Activated CD4-positive, alpha-beta memory T cell treated with anti-CD3 and anti-CD28 coated beads, Interleukin-2, amount 10 ng/mL, durations not matched to agents 7 days and 5 days (primary cell): ENCODE data around the gene DIS3L2. TPM values are rescaled to one million over a fixed set of nuclear protein-coding genes. Genes with fewer than 3 reads are reported as not detected.
"Not testable (repeated sequence)": the region's sequence is repeated elsewhere in the genome, so short reads cannot be mapped to it uniquely, and the experiment has no call there.

Experiments used
- CTCF ChIA-PET: fragments of 350-600 bp; sonication (Branson Sonifier 250); formaldehyde crosslinking; loops from one replicate; lab custom pipeline; 2021; ENCODE audit warnings: antibody characterized with exemption, inconsistent platforms; lab: Charles Lee
- POLR2A ChIA-PET: fragments of 350-600 bp; sonication (Branson Sonifier 250); formaldehyde crosslinking; loops from one replicate; lab custom pipeline; 2021; ENCODE audit warnings: antibody characterized with exemption; lab: Charles Lee
- DNase-seq: peaks from one replicate; pipeline ENCODE4 v3.0.0-alpha.2; 2020
- H3K27ac Mint-ChIP-seq: one replicate; pipeline ENCODE4 v1.8.0; 2021; ENCODE audit warnings: mild to moderate bottlenecking, mixed read lengths
- H3K27me3 Mint-ChIP-seq: one replicate; pipeline ENCODE4 v1.8.0; 2021; ENCODE audit warnings: mixed read lengths
- H3K36me3 Mint-ChIP-seq: one replicate; pipeline ENCODE4 v1.8.0; 2021; ENCODE audit warnings: low read depth, mixed read lengths
- H3K4me1 Mint-ChIP-seq: one replicate; pipeline ENCODE4 v1.8.0; 2021; ENCODE audit warnings: mixed read lengths
- H3K4me3 Mint-ChIP-seq: one replicate; pipeline ENCODE4 v1.8.0; 2021; ENCODE audit warnings: mild to moderate bottlenecking, mixed read lengths
- H3K9me3 Mint-ChIP-seq: one replicate; pipeline ENCODE4 v1.8.0; 2021; ENCODE audit warnings: mixed read lengths
- total RNA-seq, 2 experiments: library from RNA; stranded (reverse); gene quantifications; one replicate each; pipeline ENCODE4 v1.2.3, GENCODE V29; 2021

DIS3L2 gene
- total RNA-seq, 2 experiments from 2014 or later = 25.8 to 30.6 TPM

DNA sequence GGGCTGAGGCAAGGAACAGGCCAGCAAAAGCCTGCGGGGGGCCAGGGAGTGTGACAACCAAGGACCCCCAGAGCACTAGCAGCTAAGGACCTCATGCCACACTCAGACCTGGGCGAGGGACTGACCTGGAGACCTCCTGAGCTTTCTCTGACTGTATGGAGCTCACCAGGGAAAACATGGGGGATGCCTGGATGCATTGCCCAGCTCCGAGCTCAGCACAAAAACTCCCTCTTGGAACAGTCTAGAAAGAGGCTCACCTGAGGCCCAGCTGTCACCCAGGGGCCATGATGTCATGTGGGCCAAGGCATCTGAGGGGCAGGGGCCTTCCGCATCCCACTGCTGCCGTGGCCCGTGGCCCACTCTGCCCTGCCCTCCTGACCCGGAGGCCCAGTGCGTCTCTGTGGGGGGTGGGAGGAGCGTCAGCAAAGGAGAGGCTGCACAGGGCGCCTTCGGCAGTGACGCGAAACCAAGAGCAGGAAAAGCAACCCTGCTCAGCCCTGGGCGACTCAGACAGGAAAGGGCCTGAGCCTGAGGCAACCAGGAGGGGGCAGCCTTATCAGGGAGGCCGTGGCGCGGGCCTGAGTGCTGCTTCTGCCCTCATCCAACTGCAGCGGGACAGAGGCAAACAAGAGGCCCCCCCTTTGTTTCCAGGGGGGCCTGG is 359.8 kb downstream of the DIS3L2 start:
- H3K4me3 Mint-ChIP-seq = peak overlapping the region; percentile 32
- ChIA-PET CTCF (interaction anchor here (1.1 to 2.6 kb wide), 3 partner anchors 10 to 28 kb away, joined by 3 to 17 read pairs (median 5); no protein-coding TSS in a partner anchor), POLR2A (interaction anchor here (2.8 kb wide), 1 partner anchor 11 kb away, joined by 13 read pairs; no protein-coding TSS in a partner anchor)
- no peaks in the 10 kb centered on the region for H3K27me3 Mint-ChIP-seq
- no peaks in the 10 kb centered on the region for H3K9me3 Mint-ChIP-seq
- no peaks in the 10 kb centered on the region for H3K36me3 Mint-ChIP-seq
- H3K4me1 Mint-ChIP-seq = peaks cover 57% of the 10 kb centered on the region
- H3K27ac Mint-ChIP-seq = peak overlapping the region; percentile 44
- peak; percentile 71 for DNase-seq

DNA sequence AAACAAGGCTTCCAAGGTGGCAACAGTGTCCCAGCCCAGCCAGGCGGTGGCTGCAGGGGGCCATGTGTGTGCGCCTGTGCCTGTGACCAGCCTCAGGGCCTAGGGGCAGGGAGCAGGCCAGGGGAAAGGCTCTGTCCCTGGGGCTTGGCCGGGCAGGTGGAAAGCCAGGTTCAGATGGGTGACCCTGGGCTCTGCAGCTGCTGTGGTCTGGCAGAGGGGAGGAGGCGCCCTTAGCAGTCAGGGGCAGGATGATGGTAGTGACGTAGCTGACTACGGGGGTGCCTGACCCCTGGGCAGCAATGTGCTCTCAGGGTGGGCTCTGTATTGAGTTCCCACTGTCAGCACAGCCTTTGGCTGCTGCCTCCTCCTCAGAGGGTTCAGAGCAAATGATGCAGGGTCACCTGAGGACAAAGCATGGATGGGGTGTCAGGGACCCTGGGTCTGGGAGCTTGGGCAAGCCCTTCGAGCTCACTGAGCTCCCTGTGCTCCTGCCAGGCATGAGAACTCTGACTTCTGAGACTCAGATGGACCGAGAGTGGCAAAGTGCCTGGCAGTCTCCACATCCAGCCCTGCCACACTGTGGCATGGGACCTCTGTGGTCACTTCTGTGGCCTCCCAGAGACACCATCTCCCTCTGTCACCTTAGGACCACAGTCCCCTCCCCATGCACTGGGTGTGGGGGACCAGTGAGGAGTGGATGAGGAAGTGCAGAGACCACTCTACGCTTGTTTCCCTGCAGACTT is 360.5 kb downstream of the DIS3L2 start:
- H3K27ac Mint-ChIP-seq = peak overlapping the region; percentile 44
- no peak overlapping the region for H3K4me3 Mint-ChIP-seq
- H3K4me1 Mint-ChIP-seq = peaks cover 50% of the 10 kb centered on the region
- no peaks in the 10 kb centered on the region for H3K27me3 Mint-ChIP-seq
- no peaks in the 10 kb centered on the region for H3K36me3 Mint-ChIP-seq
- ChIA-PET CTCF (interaction anchor here (1.0 to 1.6 kb wide), 4 partner anchors 12 to 29 kb away, joined by 3 to 7 read pairs (median 4); no protein-coding TSS in a partner anchor), POLR2A (interaction anchor here (1.2 to 2.8 kb wide), 2 partner anchors 11 to 12 kb away, joined by 3 to 13 read pairs; no protein-coding TSS in a partner anchor)
- H3K9me3 Mint-ChIP-seq = no peaks in the 10 kb centered on the region
- DNase-seq = no peak

DNA sequence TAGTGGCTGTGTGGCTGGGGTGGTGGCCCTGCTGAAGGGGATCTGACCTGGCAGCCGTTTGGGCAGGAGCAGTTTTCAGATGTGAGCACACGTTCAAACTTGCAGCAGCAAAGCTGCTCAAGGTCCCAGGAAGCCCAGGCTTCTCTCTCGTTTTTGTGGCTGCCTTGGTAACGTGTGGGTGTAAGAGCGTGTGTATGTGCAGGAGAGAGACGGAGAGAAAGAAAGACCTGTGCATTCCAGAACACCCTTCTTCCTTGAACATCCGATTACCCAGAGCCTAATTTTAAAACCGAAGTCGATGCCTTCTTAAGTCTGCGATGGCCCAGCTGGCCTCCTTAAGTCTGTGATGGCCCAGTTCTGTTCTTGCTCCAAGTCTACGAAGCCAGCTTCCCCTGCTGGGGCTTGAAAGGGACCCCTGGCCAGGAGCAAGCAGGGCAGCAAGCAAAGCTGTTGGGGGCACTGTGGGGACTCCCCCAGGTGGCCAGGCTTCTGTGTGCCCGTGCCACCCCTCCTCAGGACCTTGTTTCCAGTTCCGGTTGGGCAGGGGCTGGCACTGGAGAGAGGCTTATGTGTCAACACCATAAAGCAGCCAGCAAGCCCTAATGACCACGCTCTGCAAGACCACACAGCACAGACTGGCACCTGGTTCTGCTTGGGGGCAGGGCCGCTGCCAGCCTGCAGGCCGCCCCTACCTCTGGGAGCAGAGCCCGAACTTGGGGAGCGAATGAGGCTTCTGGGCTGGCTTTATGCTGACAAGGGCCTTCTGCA is 361.2 kb downstream of the DIS3L2 start:
- peak overlapping the region; percentile 31 for H3K27ac Mint-ChIP-seq
- CTCF ChIA-PET = interaction anchor here (1.0 to 1.6 kb wide), 3 partner anchors 13 to 30 kb away, joined by 3 to 7 read pairs (median 3); no protein-coding TSS in a partner anchor
- DNase-seq = no peak
- POLR2A ChIA-PET = interaction anchor here (1.2 kb wide), 1 partner anchor 13 kb away, joined by 3 read pairs; no protein-coding TSS in a partner anchor
- H3K36me3 Mint-ChIP-seq = no peaks in the 10 kb centered on the region
- H3K27me3 Mint-ChIP-seq = no peaks in the 10 kb centered on the region
- peaks cover 47% of the 10 kb centered on the region for H3K4me1 Mint-ChIP-seq
- no peaks in the 10 kb centered on the region for H3K9me3 Mint-ChIP-seq
- no peak overlapping the region for H3K4me3 Mint-ChIP-seq

GRCh38 chr2:232323328-232323650 is 361.8 kb downstream of the DIS3L2 start:
- POLR2A ChIA-PET = interaction anchor here (1.2 kb wide), 1 partner anchor 13 kb away, joined by 3 read pairs; no protein-coding TSS in a partner anchor
- CTCF ChIA-PET = interaction anchor here (1.1 to 1.6 kb wide), 2 partner anchors 21 to 31 kb away, joined by 3 to 7 read pairs; no protein-coding TSS in a partner anchor
- Mint-ChIP-seq H3K4me1 (peaks cover 43% of the 10 kb centered on the region), H3K9me3 (no peaks in the 10 kb centered on the region), H3K27ac (no peak overlapping the region), H3K4me3 (no peak overlapping the region), H3K27me3 (no peaks in the 10 kb centered on the region), H3K36me3 (no peaks in the 10 kb centered on the region)
- DNase-seq = no peak

DNA sequence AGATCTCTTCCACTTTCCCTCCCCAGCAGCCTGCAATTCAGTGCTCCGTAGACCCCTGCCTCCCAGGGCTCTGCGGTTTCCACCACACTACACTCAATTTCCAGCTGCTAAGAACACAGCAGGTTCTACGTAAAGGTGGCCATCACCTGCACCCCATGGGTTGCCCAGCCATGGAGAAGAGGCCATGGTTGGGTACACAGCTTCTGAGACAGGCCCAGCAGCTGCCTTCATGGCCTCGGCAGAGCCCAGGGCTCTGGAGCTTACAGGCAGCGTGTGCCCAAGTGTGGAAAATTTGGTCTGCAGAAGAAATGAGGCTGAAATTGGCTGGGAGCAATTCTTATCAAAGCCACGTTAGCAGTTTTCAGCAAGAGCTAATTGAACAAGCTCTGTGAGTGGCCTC is 362.5 kb downstream of the DIS3L2 start:
- H3K9me3 Mint-ChIP-seq, H3K27ac Mint-ChIP-seq, H3K27me3 Mint-ChIP-seq, H3K4me3 Mint-ChIP-seq, POLR2A ChIA-PET, H3K36me3 Mint-ChIP-seq, DNase-seq: not testable (repeated sequence)
- CTCF ChIA-PET = interaction anchor here (0.7 to 4.6 kb wide), 5 partner anchors 8 to 417 kb away, joined by 3 to 29 read pairs (median 3); no protein-coding TSS in a partner anchor
- H3K4me1 Mint-ChIP-seq = peaks cover 36% of the 10 kb centered on the region

- no peaks in the 10 kb centered on the region for H3K9me3 Mint-ChIP-seq
- H3K4me3 Mint-ChIP-seq = no peak overlapping the region
- no peak overlapping the region for H3K27ac Mint-ChIP-seq
- ChIA-PET CTCF (interaction anchor here (0.7 to 4.6 kb wide), 9 partner anchors 9 to 418 kb away, joined by 3 to 29 read pairs (median 4); no protein-coding TSS in a partner anchor), POLR2A (no interaction called here)
- no peak for DNase-seq
- H3K36me3 Mint-ChIP-seq = no peaks in the 10 kb centered on the region
- peaks cover 28% of the 10 kb centered on the region for H3K4me1 Mint-ChIP-seq
- no peaks in the 10 kb centered on the region for H3K27me3 Mint-ChIP-seq
Observed at GRCh38 chr2:232324778-232325177, 363.3 kb downstream of the DIS3L2 start.

GRCh38 chr2:232325324-232326273 is 364.1 kb downstream of the DIS3L2 start:
- CTCF ChIA-PET = interaction anchor here (0.7 to 4.6 kb wide), 17 partner anchors 10 to 424 kb away, joined by 3 to 29 read pairs (median 4); no protein-coding TSS in a partner anchor
- no peak overlapping the region for H3K4me3 Mint-ChIP-seq
- peak; percentile 49 for DNase-seq
- H3K4me1 Mint-ChIP-seq = peaks cover 20% of the 10 kb centered on the region
- H3K9me3 Mint-ChIP-seq = no peaks in the 10 kb centered on the region
- H3K36me3 Mint-ChIP-seq = no peaks in the 10 kb centered on the region
- POLR2A ChIA-PET = no interaction called here
- H3K27ac Mint-ChIP-seq = no peak overlapping the region
- no peaks in the 10 kb centered on the region for H3K27me3 Mint-ChIP-seq

- H3K36me3 Mint-ChIP-seq, H3K27ac Mint-ChIP-seq, DNase-seq, H3K4me3 Mint-ChIP-seq, H3K27me3 Mint-ChIP-seq, POLR2A ChIA-PET, H3K9me3 Mint-ChIP-seq: not testable (repeated sequence)
- peaks cover 11% of the 10 kb centered on the region for H3K4me1 Mint-ChIP-seq
- CTCF ChIA-PET = interaction anchor here (0.7 to 4.6 kb wide), 17 partner anchors 11 to 425 kb away, joined by 3 to 29 read pairs (median 4); no protein-coding TSS in a partner anchor
Observed at GRCh38 chr2:232326274-232327104, 365.0 kb downstream of the DIS3L2 start.

DNA sequence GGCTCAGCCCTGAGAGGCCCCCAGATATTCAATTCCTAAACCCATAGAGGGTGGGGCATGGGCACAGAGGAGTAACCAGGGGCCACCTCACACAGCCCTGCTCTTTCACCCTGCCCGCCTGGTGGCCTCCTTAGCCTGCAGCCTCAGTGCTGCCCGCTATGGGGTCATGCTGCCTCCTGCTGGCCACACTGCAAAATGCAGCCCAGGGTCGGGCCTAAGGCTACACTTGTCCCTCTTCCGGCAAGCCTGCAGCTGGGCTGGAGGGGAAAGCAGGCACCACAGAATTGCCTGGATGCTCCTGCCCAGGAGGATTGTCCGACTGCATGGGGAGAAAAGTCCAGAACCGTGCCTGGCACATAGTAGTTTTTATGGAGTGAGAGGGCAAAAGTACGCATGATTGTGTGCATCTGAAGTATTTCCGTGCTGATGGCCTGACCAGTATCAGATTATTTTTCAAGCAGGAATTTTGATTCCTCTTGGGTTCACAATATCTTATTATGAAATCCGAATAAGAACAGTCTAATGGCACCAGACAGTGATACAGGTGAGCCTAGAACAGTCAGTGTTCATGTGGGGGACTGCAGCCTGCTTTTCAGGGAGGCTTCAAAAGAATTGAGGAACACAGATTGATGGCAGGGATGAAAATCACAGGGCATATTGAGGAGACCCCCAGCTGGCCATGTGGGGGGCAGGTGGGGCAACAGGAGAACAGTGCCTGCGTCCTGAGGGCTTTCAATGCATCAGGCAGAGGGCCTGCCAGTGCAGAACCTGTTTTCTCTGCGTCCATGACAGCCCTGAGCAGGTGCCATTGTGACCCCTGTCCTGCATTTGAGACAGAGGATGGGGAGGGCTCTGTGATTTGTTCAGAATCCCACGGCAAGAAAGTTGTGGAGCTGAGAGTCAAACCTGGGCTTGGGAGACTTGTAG is 365.9 kb downstream of the DIS3L2 start:
- DNase-seq = peak; percentile 87
- Mint-ChIP-seq H3K36me3 (no peaks in the 10 kb centered on the region), H3K27ac (no peak overlapping the region), H3K27me3 (no peaks in the 10 kb centered on the region), H3K4me3 (no peak overlapping the region), H3K4me1 (peaks cover 4% of the 10 kb centered on the region), H3K9me3 (no peaks in the 10 kb centered on the region)
- ChIA-PET CTCF (interaction anchor here (0.6 to 4.6 kb wide), 16 partner anchors 11 to 427 kb away, joined by 3 to 29 read pairs (median 5); partner anchors contain the start of gene NPPC), POLR2A (no interaction called here)

DNA sequence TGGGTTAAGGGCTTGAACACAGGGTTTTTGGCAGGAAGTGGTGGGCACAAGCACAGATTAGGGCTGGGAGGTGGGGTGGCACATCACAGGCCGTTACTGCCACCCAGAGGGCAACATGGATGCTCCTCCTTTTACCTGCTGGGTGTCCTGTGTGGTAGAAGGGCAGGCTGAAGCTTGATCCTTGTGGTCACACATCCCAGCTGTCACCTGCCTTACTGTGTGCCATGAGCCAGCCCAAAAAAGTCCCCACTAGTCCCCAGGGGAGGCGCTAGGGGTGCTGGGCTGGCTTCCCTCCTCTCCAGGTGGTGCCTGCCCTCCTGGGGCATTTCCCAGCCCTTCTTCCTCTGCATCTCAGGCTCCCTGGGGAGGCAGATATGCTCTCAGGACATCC is 366.5 kb downstream of the DIS3L2 start:
- DNase-seq = no peak
- Mint-ChIP-seq H3K4me3 (no peak overlapping the region), H3K27ac (no peak overlapping the region), H3K27me3 (no peaks in the 10 kb centered on the region), H3K36me3 (no peaks in the 10 kb centered on the region), H3K9me3 (no peaks in the 10 kb centered on the region), H3K4me1 (no peaks in the 10 kb centered on the region)
- CTCF ChIA-PET = interaction anchor here (0.9 to 4.6 kb wide), 11 partner anchors 12 to 428 kb away, joined by 3 to 29 read pairs (median 5); partner anchors contain the start of gene NPPC
- POLR2A ChIA-PET = no interaction called here
